Body of pancreas (tissue), 4 donors: ENCODE data around the gene IL25. TPM values are rescaled to one million over a fixed set of nuclear protein-coding genes. Genes with fewer than 3 reads are reported as not detected.

Experiments
- ATAC-seq: fragments of 150-250 bp; one replicate; pipeline ENCODE4 v1.9.1; 2016
- DNase-seq, 4 donors: peaks; one replicate each; pipeline ENCODE4 v3.0.0-alpha.2; 2019
- H3K27ac ChIP-seq, 4 donors: fragments of 200-600 bp; sonication (generic); 1 replicate in 3 of 4; 2 replicates in 1 of 4; pipeline versions ENCODE4 v1.5.1 to v1.6.1; 2016 to 2019; ENCODE audit warnings: mild to moderate bottlenecking in 1 of 4, mixed read lengths in 1 of 4, moderate library complexity in 1 of 4
- H3K27me3 ChIP-seq, 2 donors: fragments of 200-600 bp; sonication (generic); one replicate each; pipeline ENCODE4 v1.6.0; 2016; ENCODE audit warnings: mild to moderate bottlenecking in 1 of 2
- H3K36me3 ChIP-seq, 2 donors: fragments of 200-600 bp; sonication (generic); replicated peaks in 1 of 2; 2 replicates each; pipeline ENCODE4 v1.5.1; 2016; ENCODE audit warnings: low read depth in 2 of 2; ENCODE audit not compliant: insufficient read depth in 1 of 2
- H3K4me1 ChIP-seq: fragments of 200-600 bp; sonication (generic); one replicate; pipeline ENCODE4 v1.6.0; 2016
- H3K4me3 ChIP-seq, 2 donors: fragments of 200-600 bp; sonication (generic); 1 replicate in 1 of 2; 2 replicates in 1 of 2; pipeline ENCODE4 v1.5.1; 2016 to 2019
- H3K9me3 ChIP-seq, 3 donors: fragments of 200-600 bp; sonication (generic); 1 replicate in 2 of 3; 2 replicates in 1 of 3; pipeline ENCODE4 v1.5.1; 2016
- CTCF ChIP-seq, 7 experiments: fragments of 450-650 bp in 4 of 7; fragments of 200-600 bp in 3 of 7; sonication (generic) in 3 of 7; IDR thresholded peaks; one replicate each; pipeline ENCODE4 v1.5.1; 2016 to 2019; ENCODE audit warnings: antibody characterized with exemption in 7 of 7
- POLR2A ChIP-seq, 3 donors: fragments of 450-650 bp; IDR thresholded peaks; one replicate each; pipeline ENCODE4 v1.6.1; 2016; ENCODE audit warnings: antibody characterized with exemption in 3 of 3, mild to moderate bottlenecking in 2 of 3
- WGBS, 2 donors: methylation state at CpG; one replicate each; pipeline ENCODE4 v1.1.5; 2017; 5-methylcytosine and 5-hydroxymethylcytosine counted together
- intact Hi-C: fragments of 100-400 bp; cut with DNase I; formaldehyde crosslinking; loops from one replicate; pipeline ENCODE4 v1.15.1; 2023
- total RNA-seq, 2 donors: library from RNA; depleted of rRNA; stranded (reverse); fragments of >200 nt; gene quantifications; one replicate each; pipeline ENCODE4 v1.1.0, GENCODE V29; 2016

Gene IL25
- total RNA-seq, 2 donors from 2014 or later, result not detected

GRCh38 chr14:23326491-23327332 is 45.9 kb upstream of the IL25 start:
- no peak for DNase-seq
- peaks cover 8 to 17% of the 10 kb centered on the region in 2 donors for H3K36me3 ChIP-seq
- 56 to 70% methylated on average over 11 to 13 of the region's 13 CpGs for WGBS, 2 donors
- H3K4me3 ChIP-seq, result no peak overlapping the region
- no peaks in the 10 kb centered on the region for H3K9me3 ChIP-seq
- H3K27me3 ChIP-seq, result no peaks in the 10 kb centered on the region
- no peak overlapping the region for H3K27ac ChIP-seq
- peaks cover 21% of the 10 kb centered on the region for H3K4me1 ChIP-seq
- ATAC-seq, result no peak
- intact Hi-C loops, result loop anchor here (10.0 kb wide), 1 partner anchor 238 kb away; the partner anchor contains the start of gene AP1G2
- TF ChIP-seq POLR2A (IDR thresholded peaks at IDR 0.05) (peak in 1 of 3 donors; percentile 11), CTCF (IDR thresholded peaks at IDR 0.05) (no peak)

- TF ChIP-seq POLR2A (IDR thresholded peaks at IDR 0.05) (no peak), CTCF (IDR thresholded peaks at IDR 0.05) (peak; percentile 74 to 91 (median 88))
- no peak overlapping the region for H3K4me3 ChIP-seq
- H3K9me3 ChIP-seq, result no peaks in the 10 kb centered on the region
- intact Hi-C loops, result loop anchor here (10.0 kb wide), 1 partner anchor 237 kb away; the partner anchor contains the start of gene AP1G2
- 33 to 35% methylated on average over 4 of the region's 4 CpGs for WGBS, 2 donors
- peaks cover 8 to 16% of the 10 kb centered on the region in 2 donors for H3K36me3 ChIP-seq
- no peak overlapping the region for H3K27ac ChIP-seq
- H3K27me3 ChIP-seq, result no peaks in the 10 kb centered on the region
- DNase-seq (peak; percentile 78 to 84 (median 82)), ATAC-seq (peak; percentile 88)
- peaks cover 12% of the 10 kb centered on the region for H3K4me1 ChIP-seq
Measured at GRCh38 chr14:23327947-23328744, 44.5 kb upstream of the IL25 start.

- intact Hi-C loops, result no loop called here
- Histone ChIP-seq H3K27ac (no peak overlapping the region), H3K4me3 (no peak overlapping the region), H3K9me3 (no peaks in the 10 kb centered on the region), H3K4me1 (no peaks in the 10 kb centered on the region), H3K27me3 (no peaks in the 10 kb centered on the region), H3K36me3 (no peaks in the 10 kb centered on the region)
- WGBS, 2 donors, result 77 to 81% methylated on average over 5 of the region's 5 CpGs
- no peak for ATAC-seq
- TF ChIP-seq CTCF (IDR thresholded peaks at IDR 0.05) (no peak), POLR2A (IDR thresholded peaks at IDR 0.05) (no peak)
- no peak for DNase-seq
Measured at GRCh38 chr14:23335623-23336022, 37.0 kb upstream of the IL25 start.

GRCh38 chr14:23339506-23340268 is 32.9 kb upstream of the IL25 start:
- Histone ChIP-seq H3K27me3 (no peaks in the 10 kb centered on the region), H3K4me3 (no peak overlapping the region), H3K27ac (no peak overlapping the region), H3K4me1 (no peaks in the 10 kb centered on the region), H3K36me3 (no peaks in the 10 kb centered on the region), H3K9me3 (no peaks in the 10 kb centered on the region)
- intact Hi-C loops, result no loop called here
- ATAC-seq (no peak), DNase-seq (no peak)
- TF ChIP-seq CTCF (IDR thresholded peaks at IDR 0.05) (no peak), POLR2A (IDR thresholded peaks at IDR 0.05) (no peak)
- 59 to 78% methylated on average over 1 of the region's 1 CpG for WGBS, 2 donors
